ENCODE results near the gene GNB1. TPM values are rescaled to one million over a fixed set of nuclear protein-coding genes. Genes with fewer than 3 reads are reported as not detected.
A peak's percentile ranks its signal among the peaks of the same experiment; 100 is the strongest.
"Not testable (repeated sequence)": the region's sequence is repeated elsewhere in the genome, so short reads cannot be mapped to it uniquely, and the experiment has no call there.

GNB1 gene
- total RNA-seq, 1 donor from 2014 or later = 148 TPM

GRCh38 chr1:1889847-1890505 lies 911 bp downstream of the GNB1 start:
- ATAC-seq = peak; percentile 12

- ATAC-seq = no peak
Observed at GRCh38 chr1:1889090-1889750, 1.7 kb downstream of the GNB1 start.

DNA sequence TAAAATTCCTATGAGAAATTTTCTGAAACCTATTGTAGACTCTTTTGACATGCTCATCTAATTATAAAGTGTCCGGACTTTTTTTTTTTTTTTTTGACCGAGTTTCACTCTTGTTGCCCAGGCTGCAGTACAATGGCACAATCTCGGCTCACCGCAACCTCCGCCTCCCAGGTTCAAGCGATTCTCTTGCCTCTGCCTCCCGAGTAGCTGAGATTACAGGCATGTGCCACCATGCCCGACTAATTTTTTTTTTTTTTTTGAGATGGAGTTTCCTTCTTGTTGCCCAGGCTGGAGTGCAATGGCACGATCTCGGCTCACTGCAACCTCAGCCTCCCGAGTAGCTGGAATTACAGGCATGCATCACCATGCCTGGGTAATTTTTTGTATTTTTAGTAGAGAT lies 7.0 kb downstream of the GNB1 start:
- ATAC-seq = not testable (repeated sequence)

DNA sequence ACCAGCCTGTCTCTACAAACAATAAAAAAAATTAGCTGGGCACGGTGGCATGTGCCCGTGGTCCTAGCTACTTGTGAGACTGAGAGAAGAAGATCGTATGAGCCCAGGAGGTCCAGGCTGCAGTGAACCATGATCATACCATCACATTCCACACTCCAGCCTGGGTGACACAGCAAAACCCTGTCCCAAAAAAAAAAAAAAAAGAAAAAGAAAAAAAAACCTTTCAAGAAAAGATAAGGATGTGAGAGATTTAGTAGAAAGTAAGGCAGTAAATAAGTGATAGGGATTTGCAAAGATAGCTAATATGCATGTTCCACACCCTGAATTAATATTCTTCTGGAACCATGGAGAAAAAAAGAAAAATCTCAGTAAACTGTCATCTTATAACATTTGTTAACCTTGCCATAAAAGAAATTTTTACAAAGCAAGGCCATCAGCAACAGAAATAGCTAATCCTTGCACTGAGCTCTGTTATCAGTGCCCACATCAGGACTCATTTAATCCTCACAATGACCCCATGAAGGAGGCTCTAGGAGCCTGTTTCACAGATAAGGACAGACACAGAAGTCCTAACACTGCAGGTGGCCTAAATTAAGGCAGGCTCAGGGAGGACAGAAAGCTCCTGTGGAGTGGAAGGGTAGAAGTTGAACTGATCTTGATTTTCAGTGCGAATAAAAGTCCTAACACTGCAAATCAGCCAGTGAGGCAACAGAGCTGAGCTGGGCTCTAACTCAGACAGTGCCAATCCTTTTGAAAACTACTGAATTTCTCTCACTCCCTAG lies 7.6 kb downstream of the GNB1 start:
- ATAC-seq = no peak

DNA sequence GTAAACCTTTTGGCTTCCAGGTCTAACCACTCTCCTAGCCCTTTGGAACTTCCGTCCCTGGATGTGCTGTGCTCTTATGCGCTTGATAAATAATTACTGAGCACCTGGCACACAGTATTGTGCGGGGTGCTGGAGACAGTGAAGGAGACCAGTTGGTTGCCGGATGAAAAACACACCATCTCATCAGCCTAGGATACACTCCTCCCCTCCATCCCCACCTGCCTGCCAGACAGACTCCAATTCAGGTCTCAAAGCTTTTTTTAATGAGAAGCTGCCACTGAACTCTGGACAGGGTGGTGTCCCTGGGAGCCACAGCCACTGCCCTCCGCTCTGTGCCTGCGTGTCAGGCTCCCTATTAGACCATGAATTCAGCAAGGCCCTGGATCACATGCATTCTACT lies 9.2 kb downstream of the GNB1 start:
- ATAC-seq = no peak

DNA sequence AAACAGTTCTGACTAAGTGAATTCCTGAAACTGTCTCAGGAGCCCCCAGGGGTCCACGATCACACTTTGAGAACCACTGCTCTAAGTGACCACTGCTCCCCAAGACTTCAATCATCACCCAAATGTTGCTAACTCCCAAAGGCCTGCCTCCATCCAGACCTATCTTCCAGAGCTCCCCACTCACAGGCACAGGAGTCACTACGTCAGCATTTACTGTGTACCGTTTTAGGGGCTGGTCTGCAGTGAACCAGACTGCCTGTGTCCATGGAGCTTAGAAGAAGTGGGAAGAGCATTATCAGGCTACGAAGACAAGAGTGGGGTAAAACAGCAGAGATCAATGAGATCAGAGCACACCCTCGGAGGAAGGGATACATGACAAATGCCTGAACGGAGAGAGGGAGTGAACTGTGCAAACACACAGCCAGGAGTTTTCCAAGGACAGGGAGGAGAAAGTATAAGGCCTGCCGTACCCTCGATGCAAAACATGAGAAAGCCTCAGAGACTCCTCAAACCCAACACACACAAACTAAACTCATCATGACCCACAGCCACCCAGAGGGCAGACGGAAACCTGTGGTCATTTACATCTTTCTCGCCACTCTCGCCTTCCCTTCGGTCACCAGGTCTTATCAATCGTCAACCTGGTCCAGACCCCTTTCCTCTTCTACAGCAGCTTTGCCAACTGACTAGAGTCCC lies 10.1 kb downstream of the GNB1 start:
- ATAC-seq = no peak

DNA sequence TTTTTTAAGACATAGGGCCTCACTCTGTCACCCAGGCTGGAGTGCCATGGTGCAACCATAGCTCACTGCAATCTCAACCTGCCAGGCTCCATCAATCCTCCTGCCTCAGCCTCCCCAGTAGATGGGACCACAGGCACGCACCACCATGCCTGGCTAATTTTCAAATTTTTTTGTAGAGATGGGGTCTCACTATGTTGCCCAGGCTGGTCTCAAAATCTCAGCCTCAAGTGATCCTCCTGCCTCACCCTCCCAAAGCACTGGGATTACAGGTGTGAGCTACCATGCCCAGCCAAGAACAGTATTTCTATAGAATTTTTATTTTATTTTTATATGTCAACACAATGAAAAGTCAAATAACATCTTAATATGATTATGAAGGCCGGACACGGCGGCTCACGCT lies 10.9 kb downstream of the GNB1 start:
- ATAC-seq = no peak

GRCh38 chr1:1877865-1878436 lies 12.9 kb downstream of the GNB1 start:
- ATAC-seq = no peak

DNA sequence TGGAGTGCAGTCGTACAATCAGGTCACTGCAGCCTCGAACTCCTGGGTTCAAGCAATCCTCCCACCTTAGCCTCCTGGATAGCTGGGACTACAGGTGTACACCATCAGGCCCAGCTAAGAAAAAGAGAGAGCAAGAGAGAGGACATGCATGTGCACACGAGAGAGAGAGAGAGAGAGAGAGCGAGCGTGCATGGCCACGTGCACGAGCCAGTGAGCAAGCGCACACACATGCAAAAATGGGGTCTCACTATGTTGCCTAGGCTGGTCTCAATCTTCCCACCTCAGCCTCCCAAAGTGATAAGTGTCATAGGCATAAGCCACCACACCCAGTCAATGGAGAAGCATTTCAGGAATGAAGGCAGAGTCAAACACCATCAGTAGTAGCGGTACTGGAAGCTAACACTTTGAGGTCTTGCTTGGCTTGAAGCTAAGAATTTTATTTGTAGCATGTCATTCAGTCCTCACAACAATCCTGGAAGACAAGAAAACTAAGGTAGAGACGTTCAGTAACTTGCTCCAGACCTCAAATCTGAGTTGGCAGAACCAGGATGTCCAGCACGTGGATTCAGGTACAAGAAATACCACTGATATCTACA lies 14.5 kb downstream of the GNB1 start:
- no peak for ATAC-seq

- ATAC-seq = no peak
Observed at GRCh38 chr1:1875932-1876331, 15.0 kb downstream of the GNB1 start.

DNA sequence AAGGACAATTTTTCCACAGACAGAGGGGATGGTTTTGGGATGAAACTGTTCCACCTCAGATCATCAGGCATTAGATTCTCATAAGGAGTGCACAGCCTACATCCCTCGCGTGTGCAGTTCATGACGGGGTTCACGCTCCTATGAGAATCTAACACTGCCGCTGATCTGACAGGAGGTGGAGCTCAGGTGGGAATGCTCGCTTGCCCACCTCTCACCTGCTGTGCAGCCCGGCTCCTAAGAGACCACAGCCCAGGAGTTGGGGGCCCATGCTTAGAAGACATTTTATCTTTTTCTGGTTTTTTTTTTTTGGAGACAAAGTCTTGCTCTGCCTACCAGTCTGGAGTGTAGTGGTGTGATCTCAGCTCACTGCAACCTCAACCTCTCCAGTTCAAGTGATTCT lies 16.0 kb downstream of the GNB1 start:
- ATAC-seq = no peak

DNA sequence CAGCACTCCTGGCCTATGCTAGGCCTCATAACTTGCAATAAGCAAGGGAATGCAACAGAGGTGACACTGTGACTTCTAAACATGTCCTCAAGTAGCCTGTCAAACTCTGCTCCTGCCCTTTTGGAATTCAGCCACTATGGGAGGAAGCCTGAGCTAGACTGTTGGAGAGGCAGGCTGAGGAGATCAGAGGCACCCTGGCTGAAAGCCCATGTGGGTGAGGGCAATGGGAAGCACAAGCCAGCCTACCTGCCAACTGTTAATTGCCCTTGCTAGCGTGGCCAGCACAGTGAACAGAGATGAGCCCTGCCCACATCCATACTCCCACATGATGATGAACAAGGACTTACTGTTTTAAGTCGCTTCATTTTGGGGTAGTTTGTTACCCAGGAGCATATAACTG lies 17.7 kb downstream of the GNB1 start:
- no peak for ATAC-seq

- ATAC-seq = no peak
Observed at GRCh38 chr1:1872329-1872994, 18.4 kb downstream of the GNB1 start.

DNA sequence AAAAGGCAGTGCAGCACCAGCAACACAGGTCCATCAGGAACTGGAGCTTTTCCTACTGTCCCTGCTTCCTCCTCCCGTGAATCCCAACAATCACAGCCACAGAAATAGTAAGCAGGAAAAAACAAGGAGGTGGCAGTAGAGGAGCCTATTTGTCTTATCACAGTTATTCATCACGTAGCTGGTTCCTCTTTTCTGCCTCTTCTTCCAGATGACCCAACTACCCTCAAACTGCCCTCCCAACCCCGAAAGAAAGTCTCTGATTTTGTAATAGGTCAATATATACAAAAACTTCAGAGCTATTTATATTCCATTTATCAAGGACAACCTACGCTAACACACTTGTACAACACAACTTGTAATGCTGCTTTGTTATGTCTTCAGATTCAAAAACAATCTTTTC lies 21.4 kb downstream of the GNB1 start:
- no peak for ATAC-seq

GRCh38 chr1:1867164-1867563 lies 23.7 kb downstream of the GNB1 start:
- no peak for ATAC-seq

DNA sequence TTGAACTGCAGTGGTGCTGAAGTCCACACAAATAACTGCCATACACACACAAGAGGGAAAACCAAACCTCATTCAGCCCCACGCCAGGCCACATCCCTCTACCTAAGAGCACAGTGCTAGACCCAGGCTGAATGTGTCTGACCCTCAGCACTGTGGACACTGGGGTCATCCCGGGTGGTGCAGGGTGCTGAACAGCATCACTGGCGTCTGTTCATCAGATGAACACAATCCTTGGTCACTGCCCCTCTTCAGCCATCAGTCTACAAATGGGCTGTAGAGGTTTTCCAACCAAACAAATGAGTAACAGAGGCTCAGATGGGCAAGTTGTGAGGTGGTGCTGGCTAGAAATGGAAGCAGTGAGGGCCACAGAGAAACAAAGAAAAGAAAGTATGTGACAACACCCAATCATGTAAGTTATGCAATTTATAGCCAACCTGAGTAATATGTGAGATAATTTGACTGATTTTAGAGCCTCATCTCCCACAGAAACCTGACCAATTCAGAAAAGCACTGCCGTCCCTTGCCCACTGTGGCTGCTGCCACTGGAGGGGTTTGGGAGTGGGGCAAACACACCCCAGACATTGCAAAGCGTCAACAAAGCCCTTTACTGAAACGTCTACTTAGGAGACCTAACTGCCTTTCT lies 27.9 kb downstream of the GNB1 start:
- ATAC-seq = no peak

DNA sequence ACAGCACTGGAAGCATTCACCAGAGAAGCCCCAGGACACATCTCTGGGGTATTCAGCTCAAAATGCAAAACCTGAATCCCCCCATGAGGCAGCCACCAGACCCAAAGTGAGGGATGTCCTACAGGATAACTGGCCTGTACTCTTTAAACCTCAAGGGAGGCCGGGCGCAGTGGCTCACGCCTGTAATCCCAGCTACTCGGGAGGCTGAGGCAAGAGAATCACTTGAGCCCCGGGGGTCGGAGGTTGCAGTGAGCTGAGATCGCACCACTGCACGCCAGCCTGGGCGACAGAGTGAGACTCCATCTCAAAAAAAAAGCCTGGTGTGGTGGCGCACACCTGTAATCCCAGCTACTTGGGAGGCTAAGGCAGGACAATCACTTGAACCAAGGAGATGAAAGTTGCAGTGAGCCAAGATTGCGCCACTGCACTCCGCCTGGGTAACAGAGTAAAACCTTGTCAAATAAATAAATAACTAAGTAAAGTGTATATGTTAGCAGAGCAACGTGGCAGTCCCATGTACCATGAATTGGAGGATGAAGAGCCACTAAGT lies 29.1 kb downstream of the GNB1 start:
- ATAC-seq = not testable (repeated sequence)

DNA sequence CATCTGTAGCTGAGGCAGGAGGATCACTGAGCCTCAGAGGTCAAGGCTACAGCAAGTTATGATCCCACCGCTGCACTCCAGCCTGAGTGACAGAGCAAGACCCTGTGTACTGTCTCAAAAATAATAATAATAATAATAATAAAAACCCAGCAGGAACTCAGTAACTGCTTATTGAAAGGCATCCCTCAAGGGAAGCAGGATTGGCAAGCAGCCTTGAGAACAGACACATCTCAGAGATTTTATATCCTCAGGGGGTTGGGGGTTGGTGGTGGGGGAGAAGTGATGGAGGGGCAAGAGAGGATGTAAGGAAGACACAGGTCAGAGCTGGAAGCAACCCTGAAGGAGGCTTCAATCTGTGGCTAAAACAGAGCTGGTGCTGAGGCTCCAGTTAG lies 29.6 kb downstream of the GNB1 start:
- ATAC-seq = no peak

- ATAC-seq = not testable (repeated sequence)
Observed at GRCh38 chr1:1859970-1860697, 30.8 kb downstream of the GNB1 start.

DNA sequence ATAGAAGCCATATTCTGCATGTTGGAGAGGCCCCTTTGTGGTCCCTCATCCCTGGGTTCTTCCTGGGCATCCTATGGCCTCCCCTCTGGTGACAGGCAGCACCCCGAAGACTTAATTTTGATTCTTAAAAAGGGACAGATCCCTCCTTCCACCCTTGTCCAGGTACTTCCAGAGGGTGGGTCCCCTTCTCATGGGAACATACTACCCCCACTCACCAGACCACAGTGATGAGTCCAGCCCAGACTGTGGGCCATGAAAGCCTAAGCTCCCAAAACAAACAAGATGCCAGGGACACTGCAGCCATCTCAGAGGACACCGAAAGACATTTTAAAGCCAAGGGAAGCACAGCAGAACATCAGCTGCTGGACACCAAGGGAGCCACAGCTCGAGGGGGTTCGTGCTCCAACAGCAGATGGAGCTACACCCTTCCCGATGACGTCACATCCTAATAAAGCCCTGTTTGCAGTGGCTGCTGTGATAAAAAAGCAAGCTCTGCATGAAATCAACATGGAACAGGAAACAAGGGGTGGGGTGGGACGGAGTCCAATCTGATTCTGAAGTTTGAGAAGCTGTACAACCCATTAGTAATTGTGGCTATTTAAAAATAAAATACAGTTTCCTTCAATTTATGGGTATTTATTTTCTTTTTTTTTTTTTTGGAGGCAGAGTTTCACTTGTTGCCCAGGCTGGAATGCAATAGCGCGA lies 32.4 kb downstream of the GNB1 start:
- ATAC-seq = peak; percentile 66

All from esophagus mucosa (tissue), 1 donor.